Stimulated activated CD4-positive, alpha-beta T cell treated with anti-CD3 and anti-CD28 coated beads, Interleukin-4, amount 100 ng/mL, for 4 hours (primary cell): Measurements from ENCODE around the gene ARL2BP.

Source experiments
- DNase-seq, 2 experiments: peaks; one replicate each; pipeline ENCODE4 v3.0.0-alpha.2; 2020

Gene ARL2BP

GRCh38 chr16:57235128-57236021 is 9.7 kb upstream of the ARL2BP start:
- no peak for DNase-seq

GRCh38 chr16:57236022-57236350 is 9.1 kb upstream of the ARL2BP start:
- DNase-seq = no peak

- no peak for DNase-seq
Measured at GRCh38 chr16:57238682-57239081, 6.4 kb upstream of the ARL2BP start.

- no peak for DNase-seq
Measured at GRCh38 chr16:57239107-57239506, 6.0 kb upstream of the ARL2BP start.

GRCh38 chr16:57240851-57241250 is 4.2 kb upstream of the ARL2BP start:
- no peak for DNase-seq

- DNase-seq = no peak
Measured at GRCh38 chr16:57242650-57243049, 2.4 kb upstream of the ARL2BP start.

- DNase-seq = no peak
Measured at GRCh38 chr16:57244463-57244766, 644 bp upstream of the ARL2BP start.

GRCh38 chr16:57245472-57246113 is 534 bp downstream of the ARL2BP start:
- no peak for DNase-seq

- no peak for DNase-seq
Measured at GRCh38 chr16:57251352-57251751, 6.3 kb downstream of the ARL2BP start.

GRCh38 chr16:57252148-57252721 is 7.2 kb downstream of the ARL2BP start:
- no peak for DNase-seq

- no peak for DNase-seq
Measured at GRCh38 chr16:57253466-57253865, 8.4 kb downstream of the ARL2BP start.

- no peak for DNase-seq
Measured at GRCh38 chr16:57255686-57256415, 10.8 kb downstream of the ARL2BP start.

GRCh38 chr16:57256601-57257395 is 11.7 kb downstream of the ARL2BP start:
- no peak for DNase-seq

GRCh38 chr16:57257455-57258070 is 12.5 kb downstream of the ARL2BP start:
- DNase-seq = no peak

- DNase-seq = no peak
Measured at GRCh38 chr16:57258226-57258909, 13.3 kb downstream of the ARL2BP start.

GRCh38 chr16:57258910-57259475 is 13.9 kb downstream of the ARL2BP start:
- DNase-seq = no peak

GRCh38 chr16:57260294-57260929 is 15.4 kb downstream of the ARL2BP start:
- DNase-seq = peak in 1 of 2 experiments; percentile 23

GRCh38 chr16:57261806-57262205 is 16.7 kb downstream of the ARL2BP start:
- DNase-seq = no peak

GRCh38 chr16:57262841-57263540 is 17.9 kb downstream of the ARL2BP start:
- no peak for DNase-seq
